Activated B cell treated with CpG ODN at 0.5 μM for 24 hours (primary cell): ENCODE measurements around the gene SENP5. TPM values are rescaled to one million over a fixed set of nuclear protein-coding genes. Genes with fewer than 3 reads are reported as not detected.

Experiments
- ATAC-seq: fragments of 200-7000 bp; cut with Tn5 transposase; one replicate; pipeline ENCODE4 v1.10.0; 2021; ENCODE audit warnings: low read depth, mild to moderate bottlenecking, moderate library complexity
- CTCF ChIA-PET: fragments of 350-600 bp; sonication (Branson Sonifier 250); formaldehyde crosslinking; loops from one replicate; lab custom pipeline; 2021; ENCODE audit warnings: antibody characterized with exemption; lab: Charles Lee
- POLR2A ChIA-PET: fragments of 350-600 bp; sonication (Branson Sonifier 250); formaldehyde crosslinking; loops from one replicate; lab custom pipeline; 2021; ENCODE audit warnings: antibody characterized with exemption; lab: Charles Lee
- DNase-seq: peaks from one replicate; pipeline ENCODE4 v3.0.0; 2022
- H3K27ac Mint-ChIP-seq: one replicate; pipeline ENCODE4 v1.8.0; 2020; ENCODE audit warnings: mixed read lengths
- H3K27me3 Mint-ChIP-seq: one replicate; pipeline ENCODE4 v1.8.0; 2021; ENCODE audit warnings: mixed read lengths
- H3K36me3 Mint-ChIP-seq: one replicate; pipeline ENCODE4 v1.8.0; 2021; ENCODE audit warnings: low read depth, mixed read lengths
- H3K4me1 Mint-ChIP-seq: one replicate; pipeline ENCODE4 v1.8.0; 2021; ENCODE audit warnings: mixed read lengths
- H3K4me3 Mint-ChIP-seq: one replicate; pipeline ENCODE4 v1.8.0; 2020; ENCODE audit warnings: mild to moderate bottlenecking, mixed read lengths
- H3K9me3 Mint-ChIP-seq: one replicate; pipeline ENCODE4 v1.8.0; 2020; ENCODE audit warnings: mixed read lengths
- intact Hi-C: fragments of 100-400 bp; cut with micrococcal nuclease; formaldehyde crosslinking; loops from one replicate; pipeline ENCODE4 v1.15.1; 2024
- total RNA-seq: library from RNA; stranded (reverse); gene quantifications from 2 replicates; pipeline ENCODE4 v1.2.3, GENCODE V29; 2022
- TF ChIP-seq, protein P1 (sequence below): fragments of 200-600 bp; IDR thresholded peaks from one replicate; pipeline ENCODE4 v1.8.0; 2022; ENCODE audit warnings: antibody characterized with exemption, mild to moderate bottlenecking

The SENP5 gene
- total RNA-seq, 1 donor from 2014 or later, result 45.2 TPM

DNA sequence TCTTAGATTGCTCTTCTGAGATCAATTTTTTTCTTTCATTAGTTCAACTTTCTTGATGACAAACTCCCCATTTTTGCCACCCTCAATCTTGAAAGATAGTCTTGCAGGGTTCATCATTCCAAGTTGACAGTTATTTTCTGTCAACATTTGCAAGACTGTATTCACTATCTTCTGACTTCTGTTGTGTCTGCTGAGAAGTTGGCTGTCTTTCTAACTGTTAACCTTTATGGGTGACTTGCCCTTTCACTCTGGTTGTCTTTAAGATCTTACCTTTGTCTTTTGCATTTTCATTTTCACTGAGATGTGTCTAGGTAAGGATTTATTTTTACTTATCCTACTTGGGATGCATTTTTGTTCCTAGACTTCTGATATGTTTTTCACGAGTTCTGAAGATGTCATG lies 115.5 kb downstream of the SENP5 start:
- Mint-ChIP-seq H3K9me3 (peaks cover 8% of the 10 kb centered on the region), H3K36me3 (no peaks in the 10 kb centered on the region), H3K27ac (no peak overlapping the region), H3K4me1 (peaks cover 11% of the 10 kb centered on the region), H3K27me3 (peaks cover 26% of the 10 kb centered on the region), H3K4me3 (no peak overlapping the region)
- no peak for ATAC-seq
- intact Hi-C loops, result no loop called here
- no peak for DNase-seq
- ChIA-PET CTCF (no interaction called here), POLR2A (no interaction called here)
- TF ChIP-seq, protein P1, sequence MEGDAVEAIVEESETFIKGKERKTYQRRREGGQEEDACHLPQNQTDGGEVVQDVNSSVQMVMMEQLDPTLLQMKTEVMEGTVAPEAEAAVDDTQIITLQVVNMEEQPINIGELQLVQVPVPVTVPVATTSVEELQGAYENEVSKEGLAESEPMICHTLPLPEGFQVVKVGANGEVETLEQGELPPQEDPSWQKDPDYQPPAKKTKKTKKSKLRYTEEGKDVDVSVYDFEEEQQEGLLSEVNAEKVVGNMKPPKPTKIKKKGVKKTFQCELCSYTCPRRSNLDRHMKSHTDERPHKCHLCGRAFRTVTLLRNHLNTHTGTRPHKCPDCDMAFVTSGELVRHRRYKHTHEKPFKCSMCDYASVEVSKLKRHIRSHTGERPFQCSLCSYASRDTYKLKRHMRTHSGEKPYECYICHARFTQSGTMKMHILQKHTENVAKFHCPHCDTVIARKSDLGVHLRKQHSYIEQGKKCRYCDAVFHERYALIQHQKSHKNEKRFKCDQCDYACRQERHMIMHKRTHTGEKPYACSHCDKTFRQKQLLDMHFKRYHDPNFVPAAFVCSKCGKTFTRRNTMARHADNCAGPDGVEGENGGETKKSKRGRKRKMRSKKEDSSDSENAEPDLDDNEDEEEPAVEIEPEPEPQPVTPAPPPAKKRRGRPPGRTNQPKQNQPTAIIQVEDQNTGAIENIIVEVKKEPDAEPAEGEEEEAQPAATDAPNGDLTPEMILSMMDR, result no peak

Other genes starting within 250 kb of the SENP5 start
- gene NRROS, start 228.2 kb upstream of the SENP5 start, total RNA-seq, result 88.5 and 92.4 TPM in 2 replicates
- gene CEP19, start 155.7 kb upstream of the SENP5 start, total RNA-seq, result 4.0 and 4.1 TPM in 2 replicates
- gene PIGX, start 155.5 kb upstream of the SENP5 start, total RNA-seq, result 18.0 and 21.8 TPM in 2 replicates
- 73.7 and 87.1 TPM in 2 replicates for gene PAK2, start 128.1 kb upstream of the SENP5 start, total RNA-seq
- 77.8 and 85.1 TPM in 2 replicates for gene NCBP2, start 74.6 kb downstream of the SENP5 start, total RNA-seq
- 1.8 and 2.0 TPM in 2 replicates for gene PIGZ, start 100.9 kb downstream of the SENP5 start, total RNA-seq
- gene MELTF, start 161.9 kb downstream of the SENP5 start, total RNA-seq, result 50.0 and 61.5 TPM in 2 replicates